ENCODE measurements around the gene BCR.
"Not testable (repeated sequence)": the region's sequence is repeated elsewhere in the genome, so short reads cannot be mapped to it uniquely, and the experiment has no call there.

GRCh38 chr22:23323960-23324688 is 143.8 kb downstream of the BCR start:
- not testable (repeated sequence) for TF ChIP-seq CTCF (IDR thresholded peaks at IDR 0.05; ENCODE audit: low read depth, low read length, poor library complexity, severe bottlenecking); EZH2phosphoT487 (IDR thresholded peaks at IDR 0.05; ENCODE audit: borderline replicate concordance, low read length)

All from DOHH2 (cell line).